Measurements from ENCODE around the gene ABCC5. TPM values are rescaled to one million over a fixed set of nuclear protein-coding genes. Genes with fewer than 3 reads are reported as not detected.

ABCC5 gene
- total RNA-seq, 4 donors from 2014 or later: 34.9 to 61.2 (median 45.0) TPM

GRCh38 chr3:184052767-184053166, 35.1 kb upstream of the ABCC5 start, which contains the start of gene HTR3C:
Gene HTR3C, plus strand, starts transcription at chr3:184053047. Its CDS starts 34 bp downstream, at chr3:184053081.
- WGBS, 2 donors: 57 to 70% methylated on average over 4 of the region's 4 CpGs
- Histone ChIP-seq H3K36me3 (no peaks in the 10 kb centered on the region), H3K4me3 (no peak within 1 kb of the TSS), H3K27me3 (no peaks in the 10 kb centered on the region), H3K4me1 (no peaks in the 10 kb centered on the region), H3K27ac (no peak within 1 kb of the TSS), H3K9me3 (no peaks in the 10 kb centered on the region)
- TF ChIP-seq POLR2A (IDR thresholded peaks at IDR 0.05) (no peak), EP300 (IDR thresholded peaks at IDR 0.05) (no peak), CTCF (IDR thresholded peaks at IDR 0.05) (no peak)
- DNase-seq (ENCODE audit: low spot score in 2 of 2): no peak

- WGBS, 2 donors: 87 to 94% methylated on average over 7 of the region's 7 CpGs
- no peak overlapping the region for H3K4me3 ChIP-seq
- H3K9me3 ChIP-seq: no peaks in the 10 kb centered on the region
- no peaks in the 10 kb centered on the region for H3K36me3 ChIP-seq
- no peaks in the 10 kb centered on the region for H3K27me3 ChIP-seq
- no peak overlapping the region for H3K27ac ChIP-seq
- no peak for DNase-seq (ENCODE audit: low spot score in 2 of 2)
- no peaks in the 10 kb centered on the region for H3K4me1 ChIP-seq
- TF ChIP-seq EP300 (IDR thresholded peaks at IDR 0.05) (no peak), CTCF (IDR thresholded peaks at IDR 0.05) (no peak), POLR2A (IDR thresholded peaks at IDR 0.05) (no peak)
Observed at GRCh38 chr3:184050217-184050847, 32.6 kb upstream of the ABCC5 start.

GRCh38 chr3:184045995-184046394, 28.3 kb upstream of the ABCC5 start:
- Histone ChIP-seq H3K4me1 (no peaks in the 10 kb centered on the region), H3K36me3 (no peaks in the 10 kb centered on the region), H3K9me3 (no peaks in the 10 kb centered on the region), H3K4me3 (no peak overlapping the region), H3K27ac (no peak overlapping the region), H3K27me3 (no peaks in the 10 kb centered on the region)
- no peak for DNase-seq (ENCODE audit: low spot score in 2 of 2)
- 89 to 92% methylated on average over 5 of the region's 5 CpGs for WGBS, 2 donors
- no peak for TF ChIP-seq POLR2A (IDR thresholded peaks at IDR 0.05)
- no peak for TF ChIP-seq EP300 (IDR thresholded peaks at IDR 0.05)
- TF ChIP-seq CTCF (IDR thresholded peaks at IDR 0.05): no peak

GRCh38 chr3:184042617-184043016, 24.9 kb upstream of the ABCC5 start:
- 78 to 100% methylated on average over 1 of the region's 1 CpG for WGBS, 2 donors
- no peaks in the 10 kb centered on the region for H3K9me3 ChIP-seq
- no peaks in the 10 kb centered on the region for H3K4me1 ChIP-seq
- no peak overlapping the region for H3K4me3 ChIP-seq
- DNase-seq (ENCODE audit: low spot score in 2 of 2): no peak
- no peaks in the 10 kb centered on the region for H3K36me3 ChIP-seq
- no peak overlapping the region for H3K27ac ChIP-seq
- H3K27me3 ChIP-seq: no peaks in the 10 kb centered on the region
- TF ChIP-seq POLR2A (IDR thresholded peaks at IDR 0.05): no peak
- no peak for TF ChIP-seq CTCF (IDR thresholded peaks at IDR 0.05)
- TF ChIP-seq EP300 (IDR thresholded peaks at IDR 0.05): no peak

- H3K36me3 ChIP-seq: no peaks in the 10 kb centered on the region
- no peak for DNase-seq (ENCODE audit: low spot score in 2 of 2)
- no peaks in the 10 kb centered on the region for H3K4me1 ChIP-seq
- no peak overlapping the region for H3K4me3 ChIP-seq
- TF ChIP-seq CTCF (IDR thresholded peaks at IDR 0.05): peak in 1 of 5 experiments; percentile 7
- no peak for TF ChIP-seq EP300 (IDR thresholded peaks at IDR 0.05)
- no peak for TF ChIP-seq POLR2A (IDR thresholded peaks at IDR 0.05)
- no peak overlapping the region for H3K27ac ChIP-seq
- no peaks in the 10 kb centered on the region for H3K27me3 ChIP-seq
- 36 to 38% methylated on average over 3 of the region's 3 CpGs for WGBS, 2 donors
- H3K9me3 ChIP-seq: no peaks in the 10 kb centered on the region
Observed at GRCh38 chr3:184040010-184040409, 22.3 kb upstream of the ABCC5 start.

All from tibial nerve (tissue), 4 donors.